Ovary (tissue), 9 donors: ENCODE data around the gene ARHGEF33. TPM values are rescaled to one million over a fixed set of nuclear protein-coding genes. Genes with fewer than 3 reads are reported as not detected.

Source experiments
- DNase-seq, 5 donors: peaks; one replicate each; pipeline ENCODE4 v3.0.0-alpha.2; 2019 to 2020
- H3K27ac ChIP-seq, 2 donors: fragments of 200-600 bp; one replicate each; pipeline versions ENCODE4 v1.5.1 to v1.8.0; 2019 to 2022
- H3K27me3 ChIP-seq: fragments of 200-600 bp; one replicate; pipeline ENCODE4 v1.8.0; 2022
- H3K36me3 ChIP-seq: fragments of 200-600 bp; sonication (generic); one replicate; pipeline ENCODE4 v1.5.1; 2019
- H3K4me1 ChIP-seq: one replicate; pipeline ENCODE4 v1.8.1; 2013; ENCODE audit warnings: mild to moderate bottlenecking, moderate library complexity; ENCODE audit not compliant: insufficient read depth
- H3K4me3 ChIP-seq: fragments of 200-600 bp; sonication (generic); one replicate; pipeline ENCODE4 v1.5.1; 2017
- H3K9me3 ChIP-seq, 2 donors: fragments of 200-600 bp in 1 of 2; sonication (generic) in 1 of 2; one replicate each; pipeline versions ENCODE4 v1.5.1 to v1.8.1; 2013 to 2019; ENCODE audit warnings: mild to moderate bottlenecking in 1 of 2, moderate library complexity in 1 of 2
- CTCF ChIP-seq, 3 donors: fragments of 450-650 bp in 2 of 3; fragments of 200-600 bp in 1 of 3; IDR thresholded peaks; one replicate each; pipeline versions ENCODE4 v1.5.1 to v1.8.0; 2016 to 2022; ENCODE audit warnings: antibody characterized with exemption in 3 of 3, mild to moderate bottlenecking in 1 of 3
- EP300 ChIP-seq: sonication (generic); formaldehyde crosslinking; IDR thresholded peaks from one replicate; pipeline ENCODE4 v1.6.1; 2017; ENCODE audit warnings: antibody characterized with exemption
- POLR2A ChIP-seq: fragments of 450-650 bp; IDR thresholded peaks from one replicate; pipeline ENCODE4 v1.6.1; 2017; ENCODE audit warnings: antibody characterized with exemption, mild to moderate bottlenecking, moderate library complexity
- WGBS, 3 donors: extraction: QIAGEN DNeasy Blood & Tissue Kit in 1 of 3; methylation state at CpG; one replicate each; pipeline versions ENCODE4 v1.1.5 to v1.1.7; 2013 to 2017; 5-methylcytosine and 5-hydroxymethylcytosine counted together
- intact Hi-C, 4 donors: fragments of 100-400 bp; cut with DNase I; formaldehyde crosslinking; loops; one replicate each; pipeline versions ENCODE4 v1.11.0 to v1.15.1; 2022 to 2023
- polyA plus RNA-seq, 2 donors: library from polyadenylated mRNA; stranded (reverse); fragments of 200-250 nt in 1 of 2; fragments of 350-450 nt in 1 of 2; fragmentation: Illumina TruSeq in 1 of 2; extraction: RNeasy Lipid Tissue Mini Kit (QIAGEN cat#74804) in 1 of 2; gene quantifications; one replicate each; pipeline ENCODE4 v1.2.3, GENCODE V29; 2013 to 2014
- total RNA-seq, 7 donors: library from RNA; depleted of rRNA in 2 of 7; stranded (reverse); fragments of >200 nt in 2 of 7; fragmentation: NEBNext Ultra II Directional in 3 of 7; extraction: Animal tissue kit (Norgen Biotek cat#: 25700) in 3 of 7; gene quantifications; one replicate each; pipeline versions ENCODE4 v1.1.0 to v1.2.4, GENCODE V29; 2016 to 2023
- donor health status: DM: no; HTN: no; CAD: no; lungs with moderate emphysema.
- donor health status: DM: no; HTN: no; CAD: no.
- donor health status: Bipolar disorder and iron deficiency.
- donor health status: DM: yes; HTN: yes; CAD: no.
- donor health status: DM: no; HTN: no; CAD: no.
- donor health status: DM: yes; HTN: yes; CAD: no.

ARHGEF33 gene
- total and polyA plus RNA-seq, 9 donors: 1.3 to 4.4 (median 2.8) TPM

GRCh38 chr2:38966678-38967077 lies 77.0 kb downstream of the ARHGEF33 start:
- H3K27ac ChIP-seq: no peak overlapping the region
- no peaks in the 10 kb centered on the region for H3K27me3 ChIP-seq
- intact Hi-C loops: no loop called here
- no peak overlapping the region for H3K4me3 ChIP-seq
- DNase-seq: no peak
- no peaks in the 10 kb centered on the region for H3K9me3 ChIP-seq
- H3K36me3 ChIP-seq: no peaks in the 10 kb centered on the region
- WGBS, 3 donors: 43 to 52% (median 43%) methylated on average over 1 of the region's 1 CpG
- TF ChIP-seq POLR2A (no peak), EP300 (no peak), CTCF (IDR thresholded peaks at IDR 0.05) (no peak)
- H3K4me1 ChIP-seq: no peaks in the 10 kb centered on the region

GRCh38 chr2:38968021-38968420 lies 78.3 kb downstream of the ARHGEF33 start:
- 94 to 97% (median 95%) methylated on average over 2 of the region's 2 CpGs for WGBS, 3 donors
- TF ChIP-seq EP300: no peak
- TF ChIP-seq CTCF (IDR thresholded peaks at IDR 0.05): no peak
- TF ChIP-seq POLR2A: no peak

GRCh38 chr2:38971377-38971776 lies 81.7 kb downstream of the ARHGEF33 start:
- DNase-seq: no peak
- intact Hi-C loops: no loop called here
- WGBS, 3 donors: 95 to 97% (median 96%) methylated on average over 4 of the region's 4 CpGs
- Histone ChIP-seq H3K4me1 (peaks cover 5% of the 10 kb centered on the region), H3K27ac (no peak overlapping the region), H3K36me3 (no peaks in the 10 kb centered on the region), H3K4me3 (no peak overlapping the region), H3K9me3 (no peaks in the 10 kb centered on the region), H3K27me3 (no peaks in the 10 kb centered on the region)
- TF ChIP-seq POLR2A (no peak), CTCF (IDR thresholded peaks at IDR 0.05) (no peak), EP300 (no peak)

More at GRCh38 chr2:38968021-38968420, 78.3 kb downstream of the ARHGEF33 start:
- H3K4me1 ChIP-seq: peaks cover 2% of the 10 kb centered on the region
- H3K27me3 ChIP-seq: no peaks in the 10 kb centered on the region
- no peak for DNase-seq
- intact Hi-C loops: no loop called here
- no peak overlapping the region for H3K4me3 ChIP-seq
- no peak overlapping the region for H3K27ac ChIP-seq
- H3K9me3 ChIP-seq: no peaks in the 10 kb centered on the region
- no peaks in the 10 kb centered on the region for H3K36me3 ChIP-seq

GRCh38 chr2:38973266-38973665 lies 83.6 kb downstream of the ARHGEF33 start:
- Histone ChIP-seq H3K36me3 (no peaks in the 10 kb centered on the region), H3K9me3 (no peaks in the 10 kb centered on the region), H3K4me1 (peaks cover 5% of the 10 kb centered on the region), H3K4me3 (no peak overlapping the region), H3K27me3 (no peaks in the 10 kb centered on the region), H3K27ac (no peak overlapping the region)
- no peak for DNase-seq
- TF ChIP-seq CTCF (IDR thresholded peaks at IDR 0.05) (no peak), POLR2A (no peak), EP300 (no peak)
- intact Hi-C loops: no loop called here
